DMS53 treated with DMSO at 0.1 percent for 48 hours (cell line): ENCODE results near the gene ZNF462.
"Not testable (repeated sequence)": the region's sequence is repeated elsewhere in the genome, so short reads cannot be mapped to it uniquely, and the experiment has no call there.

ENCODE experiments used
- DNase-seq: peaks from one replicate; lab custom pipeline; 2025; ENCODE audit not compliant: unreplicated experiment; lab: John Stamatoyannopoulos, UW

ZNF462 gene

GRCh38 chr9:106958955-106959657, 96.1 kb downstream of the ZNF462 start:
- DNase-seq, result no peak

DNA sequence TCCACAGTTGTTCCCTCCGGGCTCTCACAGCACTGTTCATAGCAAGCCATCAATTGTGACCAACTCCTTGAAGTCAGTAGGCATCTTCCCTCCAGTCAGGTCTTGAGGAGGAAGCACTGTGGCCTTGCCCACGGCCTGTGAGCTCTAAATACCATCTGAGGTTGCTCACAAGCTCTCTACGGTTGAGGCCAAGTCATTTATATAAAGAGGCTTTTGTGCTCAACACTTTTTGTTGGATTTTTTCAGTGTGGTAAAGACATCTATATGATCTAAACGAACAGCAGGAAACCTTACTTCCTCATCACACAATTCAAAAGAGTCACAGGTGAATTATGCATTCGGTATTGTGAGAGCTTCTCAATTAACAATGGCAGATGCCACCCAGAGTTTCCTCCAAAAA, 97.3 kb downstream of the ZNF462 start:
- DNase-seq, result no peak

- DNase-seq, result no peak
Measured at GRCh38 chr9:106961623-106962022, 98.7 kb downstream of the ZNF462 start.

GRCh38 chr9:106962122-106962521, 99.2 kb downstream of the ZNF462 start:
- DNase-seq, result no peak

- DNase-seq, result no peak
Measured at GRCh38 chr9:106962615-106963363, 99.8 kb downstream of the ZNF462 start.

DNA sequence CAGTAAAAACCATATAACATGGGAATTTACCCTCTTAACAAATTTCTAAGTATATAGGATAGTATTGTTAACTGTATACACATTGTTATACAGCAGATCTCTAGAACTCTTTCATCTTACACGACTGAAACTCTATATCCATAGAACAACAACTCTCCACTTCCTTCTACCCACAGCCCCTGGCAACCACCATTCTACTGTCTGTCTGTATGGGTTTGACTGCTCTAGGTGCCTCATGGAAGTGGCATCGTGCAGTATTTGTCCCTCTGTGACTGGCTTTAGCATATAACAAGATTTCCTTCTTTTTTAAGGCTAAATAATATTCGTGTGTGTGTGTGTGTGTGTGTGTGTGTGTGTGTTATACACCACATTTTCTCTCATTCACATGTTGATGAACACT, 100.7 kb downstream of the ZNF462 start:
- DNase-seq, result no peak

GRCh38 chr9:106964329-106964728, 101.4 kb downstream of the ZNF462 start:
- no peak for DNase-seq

- DNase-seq, result no peak
Measured at GRCh38 chr9:106964822-106965525, 102.0 kb downstream of the ZNF462 start.

DNA sequence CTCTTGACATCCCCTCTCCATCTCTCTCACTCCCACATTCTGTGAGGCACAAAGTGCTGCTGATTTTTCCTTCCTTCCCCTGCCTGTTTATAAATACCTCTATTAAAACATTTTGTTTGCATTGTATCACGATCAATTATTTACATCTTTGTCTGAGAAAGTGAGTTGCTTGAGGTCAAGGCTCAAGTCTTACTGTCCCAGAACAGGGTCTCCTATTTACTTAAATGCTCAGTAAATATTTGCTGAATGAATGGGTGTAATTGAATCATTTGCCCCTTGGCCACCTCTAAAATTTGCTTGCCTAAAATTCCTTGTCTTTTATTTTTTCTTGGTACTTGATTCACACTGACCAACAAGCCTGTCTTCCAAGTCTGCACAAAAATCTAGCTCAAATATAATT, 103.5 kb downstream of the ZNF462 start:
- DNase-seq, result no peak

DNA sequence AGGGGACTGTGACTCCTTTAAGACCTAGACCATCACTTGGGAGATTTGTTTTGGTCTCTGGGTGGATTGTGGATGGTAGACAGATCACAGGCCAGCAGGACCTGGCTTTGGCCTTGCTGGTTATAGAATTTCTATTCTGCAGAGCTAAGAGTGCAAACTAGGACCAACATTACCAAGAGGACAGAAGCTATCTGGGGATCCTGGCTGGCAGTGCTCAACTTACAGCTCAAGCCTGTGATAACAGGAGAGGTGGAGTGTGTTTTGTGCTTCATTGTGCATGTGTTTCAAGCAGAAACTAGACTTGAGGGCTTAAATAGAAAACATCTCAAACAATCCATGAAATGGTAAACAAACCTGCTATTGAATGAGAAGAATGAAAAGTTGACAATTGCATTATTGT, 106.7 kb downstream of the ZNF462 start:
- peak; percentile 17 for DNase-seq

GRCh38 chr9:106970219-106970975, 107.4 kb downstream of the ZNF462 start:
- DNase-seq, result no peak

GRCh38 chr9:106970976-106971457, 108.1 kb downstream of the ZNF462 start:
- no peak for DNase-seq

GRCh38 chr9:106972082-106972481, 109.1 kb downstream of the ZNF462 start:
- DNase-seq, result no peak

DNA sequence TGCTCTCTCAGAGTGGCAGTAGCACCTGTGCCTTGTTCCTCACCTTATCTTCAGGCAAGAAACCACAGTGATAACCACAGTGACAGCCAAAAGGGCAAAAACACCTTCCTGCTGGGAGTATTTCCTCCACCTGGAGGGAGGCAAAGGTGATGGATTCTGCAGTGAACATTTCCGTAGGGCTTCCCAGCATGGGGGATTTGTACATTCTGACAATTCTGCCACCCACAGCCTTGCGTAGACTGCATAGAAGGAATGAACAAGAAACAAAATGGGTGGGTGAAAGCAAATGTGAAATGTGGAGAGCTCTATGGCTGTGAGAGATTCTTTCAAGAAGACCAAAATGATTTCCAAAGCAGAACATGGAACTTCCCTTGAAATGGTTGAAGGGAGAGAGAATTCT, 111.4 kb downstream of the ZNF462 start:
- no peak for DNase-seq

DNA sequence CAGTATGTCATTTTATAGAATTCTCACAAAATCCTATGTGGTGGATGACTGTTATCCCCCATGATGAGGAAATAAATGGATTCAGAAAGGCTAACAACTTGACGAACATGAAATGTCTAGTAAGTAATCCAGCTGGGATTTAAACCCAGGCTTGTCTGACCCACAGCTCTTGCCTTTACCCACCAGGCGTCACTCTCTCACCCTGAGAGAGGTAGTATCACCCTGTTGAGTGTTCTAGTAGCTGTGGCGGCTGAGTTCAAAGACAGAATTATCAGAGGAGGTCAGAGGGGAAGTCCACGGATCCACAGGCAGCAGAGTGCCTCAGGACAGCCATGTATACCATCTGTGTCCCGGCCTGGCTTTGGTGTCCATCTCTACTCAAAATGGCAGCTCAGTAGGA, 113.8 kb downstream of the ZNF462 start:
- DNase-seq, result no peak

DNA sequence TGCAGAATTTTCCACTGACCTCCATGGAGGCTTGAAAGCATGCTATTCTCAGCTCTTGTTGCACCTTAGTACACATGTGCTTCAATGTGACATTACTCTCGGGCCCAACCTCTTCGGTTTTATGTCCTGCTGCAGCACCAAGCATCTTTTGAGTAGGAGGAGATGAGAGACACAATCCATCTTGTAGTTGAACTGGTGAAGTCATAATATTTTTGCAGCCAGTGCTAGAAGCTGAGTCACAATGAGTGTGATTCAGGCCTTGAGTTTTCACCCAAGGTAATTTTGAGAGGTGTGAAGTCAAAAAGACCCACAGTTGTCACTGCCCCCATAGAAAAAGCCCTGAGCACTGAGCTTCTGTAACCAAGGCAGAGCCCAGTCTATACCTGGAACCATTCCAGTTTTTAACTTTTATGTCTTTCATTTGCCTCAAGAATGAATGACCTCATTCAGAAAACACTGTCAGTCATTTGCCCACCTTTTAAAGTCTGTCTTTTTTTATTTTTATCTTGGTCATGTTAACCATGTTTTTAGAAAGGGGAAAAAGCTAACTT, 117.7 kb downstream of the ZNF462 start:
- DNase-seq, result no peak

DNA sequence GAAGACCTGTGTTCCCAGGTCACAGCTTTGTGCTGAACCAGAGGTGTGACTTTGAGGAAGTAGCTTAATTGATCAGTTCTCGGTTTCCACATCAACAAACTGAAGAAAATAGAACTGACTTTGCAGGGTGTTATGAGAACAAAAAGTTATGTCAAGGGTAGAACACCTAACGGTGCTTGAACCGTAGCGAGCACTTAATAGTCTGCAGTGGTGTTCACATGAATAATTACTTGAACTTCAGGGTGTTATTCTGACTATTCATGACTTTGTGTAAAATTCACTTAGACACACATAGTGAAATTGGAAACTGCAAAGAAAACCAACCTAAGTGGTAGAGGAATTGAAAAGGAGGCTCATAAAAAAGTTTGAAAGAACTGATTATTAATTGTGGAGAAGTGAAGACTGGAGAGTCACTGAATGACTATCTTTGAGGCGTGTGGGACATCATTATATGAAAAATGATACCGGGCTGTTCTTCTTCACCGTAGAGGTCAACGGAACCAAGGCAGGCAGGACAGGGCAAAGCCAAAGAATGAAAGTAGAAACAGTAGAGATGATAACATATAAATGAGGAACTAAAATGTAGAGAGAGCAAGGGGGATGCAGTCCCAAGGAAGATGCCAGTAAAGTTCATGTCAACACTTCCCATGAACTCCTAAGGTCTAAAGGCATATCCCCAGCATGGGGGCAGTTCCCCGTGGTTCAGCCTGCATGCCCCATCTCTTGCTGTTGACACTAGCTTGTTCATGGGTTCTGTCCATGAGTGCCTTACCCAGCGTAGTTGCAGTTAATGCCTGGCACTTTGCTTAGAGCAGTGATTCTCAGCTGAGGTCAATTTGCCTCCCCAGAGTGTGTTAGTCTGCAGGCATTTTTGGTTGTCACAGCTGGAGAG, 118.7 kb downstream of the ZNF462 start:
- DNase-seq, result no peak

DNA sequence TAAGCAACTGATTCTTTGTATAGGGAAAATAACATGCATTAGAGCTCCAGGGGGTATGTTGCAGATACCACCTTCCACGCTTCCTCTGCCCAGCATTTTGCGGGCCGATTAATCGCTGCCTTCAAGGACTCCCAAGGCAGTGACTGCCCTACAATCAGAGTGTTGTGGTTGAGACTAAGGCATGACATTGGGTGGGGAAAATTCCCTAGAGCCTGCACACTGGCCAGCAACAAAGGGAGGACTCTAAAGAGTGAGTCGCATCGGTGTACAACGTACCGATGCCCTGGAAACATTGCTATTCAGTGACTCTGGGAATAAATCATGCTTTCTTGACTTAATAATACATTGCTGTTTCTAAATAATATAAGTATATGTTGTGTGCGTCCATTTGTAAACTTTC, 119.7 kb downstream of the ZNF462 start:
- no peak for DNase-seq

GRCh38 chr9:106983346-106983745, 120.4 kb downstream of the ZNF462 start:
- DNase-seq, result no peak

GRCh38 chr9:106989904-106990303, 126.9 kb downstream of the ZNF462 start:
- DNase-seq, result not testable (repeated sequence)
